K562 (cell line): ENCODE results near the gene NAA38. TPM values are rescaled to one million over a fixed set of nuclear protein-coding genes. Genes with fewer than 3 reads are reported as not detected.

Experiments used
- ATAC-seq: fragments of 200-7000 bp; cut with Tn5 transposase; 3 replicates; pipeline ENCODE4 v1.9.1; 2020; ENCODE audit warnings: moderate library complexity
- BruUV-seq: library from RNA; stranded (reverse); fragments of 400-500 nt; replicated peaks from 2 replicates; lab custom pipeline; 2021; lab: Mats Ljungman, UMichigan
- CTCF ChIA-PET: fragments of 300-600 bp; formaldehyde crosslinking; extraction: SDS; loops from one replicate; lab custom pipeline; 2021; ENCODE audit warnings: low intra/inter-chr PET ratio; lab: Yijun Ruan, JAX
- POLR2A ChIA-PET: fragments of 300-600, 350-650 bp; sonication (Branson Sonifier 250); formaldehyde crosslinking; extraction: SDS; loops from one replicate; lab custom pipeline; 2021; ENCODE audit warnings: antibody characterized with exemption, inconsistent platforms; lab: Yijun Ruan, JAX
- DNase-seq, 4 experiments: peaks; one replicate each; pipeline versions ENCODE4 v3.0.0 to v3.0.0-alpha.2; 2011 to 2018; ENCODE audit warnings: low spot score in 3 of 4, mixed read lengths in 3 of 4; ENCODE audit errors: extremely low read depth in 1 of 4
- FAIRE-seq: peaks from 2 replicates; lab custom pipeline; 2011; peaks lifted over from hg19 to GRCh38; lab: Jason Lieb, UNC
- H2AFZ ChIP-seq: 2 replicates; pipeline ENCODE4 v1.6.0; 2011; ENCODE audit warnings: low read depth, low read length, control low read depth, inconsistent platforms
- H3K27ac ChIP-seq: fragments of 200-600 bp; 3 replicates; pipeline ENCODE4 v1.8.0; 2011; ENCODE audit warnings: low read depth, mild to moderate bottlenecking, control low read depth, inconsistent platforms, low read length, moderate library complexity, mixed read lengths; ENCODE audit errors: extremely low read depth
- H3K27me3 ChIP-seq, 2 experiments: fragments of 300-600 bp in 1 of 2; 2 replicates in 1 of 2; 3 replicates in 1 of 2; pipeline versions ENCODE4 v1.6.0 to v1.8.0; 2011; ENCODE audit warnings: inconsistent platforms in 2 of 2, low read length in 2 of 2, mild to moderate bottlenecking in 1 of 2, mixed read lengths in 1 of 2, moderate library complexity in 1 of 2; ENCODE audit not compliant: control insufficient read depth in 2 of 2, insufficient read depth in 2 of 2
- H3K36me3 ChIP-seq: fragments of 300-600 bp; 3 replicates; pipeline ENCODE4 v1.8.0; 2011; ENCODE audit warnings: mild to moderate bottlenecking, low read length, inconsistent platforms; ENCODE audit not compliant: control insufficient read depth, insufficient read depth
- H3K4me1 ChIP-seq, 2 experiments: fragments of 200-600 bp in 1 of 2; replicated peaks in 1 of 2; 2 replicates in 1 of 2; 3 replicates in 1 of 2; pipeline versions ENCODE4 v1.5.1 to v1.8.0; 2011; ENCODE audit warnings: inconsistent platforms in 2 of 2, low read length in 2 of 2, mild to moderate bottlenecking in 1 of 2, mixed read lengths in 1 of 2, moderate library complexity in 1 of 2; ENCODE audit not compliant: control insufficient read depth in 2 of 2, insufficient read depth in 2 of 2
- H3K4me2 ChIP-seq: 2 replicates; pipeline ENCODE4 v1.6.1; 2011; ENCODE audit warnings: low read length, control low read depth, inconsistent platforms, mixed read lengths; ENCODE audit not compliant: insufficient read depth
- H3K4me3 ChIP-seq: fragments of 200-600 bp; sonication (generic), shearing (Covaris generic); 2 replicates; pipeline ENCODE4 v1.5.1; 2016; ENCODE audit warnings: control low read depth, inconsistent platforms
- H3K79me2 ChIP-seq: fragments of 200-600 bp; 3 replicates; pipeline ENCODE4 v1.8.0; 2011; ENCODE audit warnings: low read length, inconsistent platforms; ENCODE audit not compliant: control insufficient read depth, insufficient read depth
- H3K9ac ChIP-seq, 2 experiments: 2 replicates each; pipeline versions ENCODE4 v1.6.0 to v1.6.1; 2011; ENCODE audit warnings: low read depth in 2 of 2, low read length in 2 of 2, control low read depth in 1 of 2, inconsistent platforms in 1 of 2, mild to moderate bottlenecking in 1 of 2, mixed read lengths in 1 of 2; ENCODE audit not compliant: insufficient read depth in 1 of 2
- H3K9me1 ChIP-seq: one replicate; pipeline ENCODE4 v1.6.0; 2011; ENCODE audit warnings: inconsistent platforms, mild to moderate bottlenecking, low read length, moderate library complexity; ENCODE audit not compliant: control insufficient read depth, insufficient read depth
- H3K9me3 ChIP-seq: replicated peaks from 2 replicates; pipeline ENCODE4 v1.5.1; 2011; ENCODE audit warnings: low read depth, low read length, inconsistent platforms; ENCODE audit not compliant: control insufficient read depth, insufficient read depth
- H4K20me1 ChIP-seq: replicated peaks from 2 replicates; pipeline ENCODE4 v1.6.1; 2011; ENCODE audit warnings: low read length, inconsistent platforms, mixed read lengths; ENCODE audit not compliant: control insufficient read depth, insufficient read depth
- FOXK1 ChIP-seq: sonication (generic); formaldehyde crosslinking; IDR thresholded peaks from 2 replicates; pipeline ENCODE4 v1.8.0; 2022; ENCODE audit warnings: missing genetic modification reagents, mild to moderate bottlenecking, borderline replicate concordance
- SIN3B ChIP-seq: fragments of 450-650 bp; IDR thresholded peaks from 2 replicates; pipeline ENCODE4 v1.6.1; 2017; ENCODE audit warnings: low read depth, mild to moderate bottlenecking, moderate library complexity
- WGBS: fragments of 100-300 bp; shearing (Covaris generic); methylation state at CpG from one replicate; pipeline ENCODE4 v1.1.6; 2016; ENCODE audit warnings: low coverage, mixed read lengths; ENCODE audit not compliant: insufficient coverage; ENCODE audit errors: missing lambda C conversion rate; 5-methylcytosine and 5-hydroxymethylcytosine counted together
- in situ Hi-C: fragments of 300-500 bp; cut with MboI; formaldehyde crosslinking; loops from 4 replicates; pipeline ENCODE4 v1.15.0; 2018; ENCODE audit warnings: inconsistent platforms, mixed read lengths
- intact Hi-C: fragments of 100-400 bp; cut with micrococcal nuclease; formaldehyde crosslinking; loops from 2 replicates; pipeline ENCODE4 v1.14.2; 2022
- polyA plus RNA-seq, 8 experiments: library from polyadenylated mRNA; depleted of rRNA in 4 of 8; stranded (reverse) in 5 of 8; unstranded in 3 of 8; fragments of >200 nt; fragmentation: Nextera tagmentation in 2 of 8; fragmentation: Illumina TruSeq in 1 of 8; extraction: Ambion mirVana in 2 of 8; extraction: Trizol in 1 of 8; gene quantifications; 2 replicates each; pipeline versions ENCODE4 v1.2.1 to v1.2.3, GENCODE V29; 2011 to 2014; ENCODE audit warnings: inconsistent platforms in 1 of 8, missing spikeins in 1 of 8
- total RNA-seq, 7 experiments: library from RNA; depleted of rRNA in 6 of 7; stranded (reverse); fragments of >200 nt in 6 of 7; fragmentation: Illumina TruSeq in 2 of 7; extraction: Trizol in 2 of 7; gene quantifications; 2 replicates each; pipeline versions ENCODE4 v1.2.1 to v1.2.3, GENCODE V29; 2011 to 2021; ENCODE audit warnings: low replicate concordance in 1 of 7
- TF ChIP-seq, protein P1 (sequence below): fragments of 200-600 bp; sonication (generic); IDR thresholded peaks from one replicate; pipeline ENCODE4 v1.6.1; 2012; ENCODE audit warnings: mild to moderate bottlenecking, low read depth, low read length, inconsistent platforms
- TF ChIP-seq, protein P2 (sequence below): fragments of 250-450 bp; sonication (Bioruptor Pico); IDR thresholded peaks from 2 replicates; pipeline ENCODE4 v1.5.0; 2021
- TF ChIP-seq, protein P3 (sequence below): fragments of 250-450 bp; sonication (Bioruptor Pico); IDR thresholded peaks from 2 replicates; pipeline ENCODE4 v1.5.0; 2021; ENCODE audit warnings: mild to moderate bottlenecking, moderate library complexity

NAA38 gene
- total and polyA plus RNA-seq, 9 of the 15 experiments (the other 6 are each of a cell fraction or from before 2014, with no cell fraction given): 16.4 to 99.8 (median 57.3) TPM

DNA sequence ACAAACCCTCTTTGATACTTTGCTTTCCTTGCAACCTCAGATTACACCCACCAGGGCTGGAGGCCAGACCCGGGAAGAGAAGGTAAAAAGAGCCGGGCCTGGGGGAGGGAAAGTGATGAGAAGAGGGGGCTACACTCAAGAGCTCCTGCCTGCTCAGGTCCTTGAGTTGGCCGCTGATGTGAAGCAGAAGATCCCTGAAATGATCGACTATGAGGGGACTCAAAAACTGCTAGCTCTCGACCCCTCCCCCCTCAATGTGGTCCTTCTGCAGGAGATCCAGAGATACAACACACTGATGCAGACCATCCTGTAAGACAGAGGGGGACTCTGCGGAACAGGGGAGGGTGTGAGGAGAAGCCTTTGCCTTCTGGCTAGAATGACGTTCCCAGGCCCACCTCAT, 26.1 kb downstream of the NAA38 start:
- H3K4me2 ChIP-seq: no peak overlapping the region
- no peak overlapping the region for H3K9ac ChIP-seq
- no peaks in the 10 kb centered on the region; the same call in 2 of the 3 replicates for H3K79me2 ChIP-seq
- no peaks in the 10 kb centered on the region for H3K36me3 ChIP-seq
- TF ChIP-seq, protein P1, sequence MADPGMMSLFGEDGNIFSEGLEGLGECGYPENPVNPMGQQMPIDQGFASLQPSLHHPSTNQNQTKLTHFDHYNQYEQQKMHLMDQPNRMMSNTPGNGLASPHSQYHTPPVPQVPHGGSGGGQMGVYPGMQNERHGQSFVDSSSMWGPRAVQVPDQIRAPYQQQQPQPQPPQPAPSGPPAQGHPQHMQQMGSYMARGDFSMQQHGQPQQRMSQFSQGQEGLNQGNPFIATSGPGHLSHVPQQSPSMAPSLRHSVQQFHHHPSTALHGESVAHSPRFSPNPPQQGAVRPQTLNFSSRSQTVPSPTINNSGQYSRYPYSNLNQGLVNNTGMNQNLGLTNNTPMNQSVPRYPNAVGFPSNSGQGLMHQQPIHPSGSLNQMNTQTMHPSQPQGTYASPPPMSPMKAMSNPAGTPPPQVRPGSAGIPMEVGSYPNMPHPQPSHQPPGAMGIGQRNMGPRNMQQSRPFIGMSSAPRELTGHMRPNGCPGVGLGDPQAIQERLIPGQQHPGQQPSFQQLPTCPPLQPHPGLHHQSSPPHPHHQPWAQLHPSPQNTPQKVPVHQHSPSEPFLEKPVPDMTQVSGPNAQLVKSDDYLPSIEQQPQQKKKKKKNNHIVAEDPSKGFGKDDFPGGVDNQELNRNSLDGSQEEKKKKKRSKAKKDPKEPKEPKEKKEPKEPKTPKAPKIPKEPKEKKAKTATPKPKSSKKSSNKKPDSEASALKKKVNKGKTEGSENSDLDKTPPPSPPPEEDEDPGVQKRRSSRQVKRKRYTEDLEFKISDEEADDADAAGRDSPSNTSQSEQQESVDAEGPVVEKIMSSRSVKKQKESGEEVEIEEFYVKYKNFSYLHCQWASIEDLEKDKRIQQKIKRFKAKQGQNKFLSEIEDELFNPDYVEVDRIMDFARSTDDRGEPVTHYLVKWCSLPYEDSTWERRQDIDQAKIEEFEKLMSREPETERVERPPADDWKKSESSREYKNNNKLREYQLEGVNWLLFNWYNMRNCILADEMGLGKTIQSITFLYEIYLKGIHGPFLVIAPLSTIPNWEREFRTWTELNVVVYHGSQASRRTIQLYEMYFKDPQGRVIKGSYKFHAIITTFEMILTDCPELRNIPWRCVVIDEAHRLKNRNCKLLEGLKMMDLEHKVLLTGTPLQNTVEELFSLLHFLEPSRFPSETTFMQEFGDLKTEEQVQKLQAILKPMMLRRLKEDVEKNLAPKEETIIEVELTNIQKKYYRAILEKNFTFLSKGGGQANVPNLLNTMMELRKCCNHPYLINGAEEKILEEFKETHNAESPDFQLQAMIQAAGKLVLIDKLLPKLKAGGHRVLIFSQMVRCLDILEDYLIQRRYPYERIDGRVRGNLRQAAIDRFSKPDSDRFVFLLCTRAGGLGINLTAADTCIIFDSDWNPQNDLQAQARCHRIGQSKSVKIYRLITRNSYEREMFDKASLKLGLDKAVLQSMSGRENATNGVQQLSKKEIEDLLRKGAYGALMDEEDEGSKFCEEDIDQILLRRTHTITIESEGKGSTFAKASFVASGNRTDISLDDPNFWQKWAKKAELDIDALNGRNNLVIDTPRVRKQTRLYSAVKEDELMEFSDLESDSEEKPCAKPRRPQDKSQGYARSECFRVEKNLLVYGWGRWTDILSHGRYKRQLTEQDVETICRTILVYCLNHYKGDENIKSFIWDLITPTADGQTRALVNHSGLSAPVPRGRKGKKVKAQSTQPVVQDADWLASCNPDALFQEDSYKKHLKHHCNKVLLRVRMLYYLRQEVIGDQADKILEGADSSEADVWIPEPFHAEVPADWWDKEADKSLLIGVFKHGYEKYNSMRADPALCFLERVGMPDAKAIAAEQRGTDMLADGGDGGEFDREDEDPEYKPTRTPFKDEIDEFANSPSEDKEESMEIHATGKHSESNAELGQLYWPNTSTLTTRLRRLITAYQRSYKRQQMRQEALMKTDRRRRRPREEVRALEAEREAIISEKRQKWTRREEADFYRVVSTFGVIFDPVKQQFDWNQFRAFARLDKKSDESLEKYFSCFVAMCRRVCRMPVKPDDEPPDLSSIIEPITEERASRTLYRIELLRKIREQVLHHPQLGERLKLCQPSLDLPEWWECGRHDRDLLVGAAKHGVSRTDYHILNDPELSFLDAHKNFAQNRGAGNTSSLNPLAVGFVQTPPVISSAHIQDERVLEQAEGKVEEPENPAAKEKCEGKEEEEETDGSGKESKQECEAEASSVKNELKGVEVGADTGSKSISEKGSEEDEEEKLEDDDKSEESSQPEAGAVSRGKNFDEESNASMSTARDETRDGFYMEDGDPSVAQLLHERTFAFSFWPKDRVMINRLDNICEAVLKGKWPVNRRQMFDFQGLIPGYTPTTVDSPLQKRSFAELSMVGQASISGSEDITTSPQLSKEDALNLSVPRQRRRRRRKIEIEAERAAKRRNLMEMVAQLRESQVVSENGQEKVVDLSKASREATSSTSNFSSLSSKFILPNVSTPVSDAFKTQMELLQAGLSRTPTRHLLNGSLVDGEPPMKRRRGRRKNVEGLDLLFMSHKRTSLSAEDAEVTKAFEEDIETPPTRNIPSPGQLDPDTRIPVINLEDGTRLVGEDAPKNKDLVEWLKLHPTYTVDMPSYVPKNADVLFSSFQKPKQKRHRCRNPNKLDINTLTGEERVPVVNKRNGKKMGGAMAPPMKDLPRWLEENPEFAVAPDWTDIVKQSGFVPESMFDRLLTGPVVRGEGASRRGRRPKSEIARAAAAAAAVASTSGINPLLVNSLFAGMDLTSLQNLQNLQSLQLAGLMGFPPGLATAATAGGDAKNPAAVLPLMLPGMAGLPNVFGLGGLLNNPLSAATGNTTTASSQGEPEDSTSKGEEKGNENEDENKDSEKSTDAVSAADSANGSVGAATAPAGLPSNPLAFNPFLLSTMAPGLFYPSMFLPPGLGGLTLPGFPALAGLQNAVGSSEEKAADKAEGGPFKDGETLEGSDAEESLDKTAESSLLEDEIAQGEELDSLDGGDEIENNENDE: no peak
- TF ChIP-seq, protein P2, sequence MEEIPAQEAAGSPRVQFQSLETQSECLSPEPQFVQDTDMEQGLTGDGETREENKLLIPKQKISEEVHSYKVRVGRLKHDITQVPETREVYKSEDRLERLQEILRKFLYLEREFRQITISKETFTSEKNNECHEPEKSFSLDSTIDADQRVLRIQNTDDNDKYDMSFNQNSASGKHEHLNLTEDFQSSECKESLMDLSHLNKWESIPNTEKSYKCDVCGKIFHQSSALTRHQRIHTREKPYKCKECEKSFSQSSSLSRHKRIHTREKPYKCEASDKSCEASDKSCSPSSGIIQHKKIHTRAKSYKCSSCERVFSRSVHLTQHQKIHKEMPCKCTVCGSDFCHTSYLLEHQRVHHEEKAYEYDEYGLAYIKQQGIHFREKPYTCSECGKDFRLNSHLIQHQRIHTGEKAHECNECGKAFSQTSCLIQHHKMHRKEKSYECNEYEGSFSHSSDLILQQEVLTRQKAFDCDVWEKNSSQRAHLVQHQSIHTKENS: no peak
- TF ChIP-seq FOXK1: no peak
- TF ChIP-seq, protein P3, sequence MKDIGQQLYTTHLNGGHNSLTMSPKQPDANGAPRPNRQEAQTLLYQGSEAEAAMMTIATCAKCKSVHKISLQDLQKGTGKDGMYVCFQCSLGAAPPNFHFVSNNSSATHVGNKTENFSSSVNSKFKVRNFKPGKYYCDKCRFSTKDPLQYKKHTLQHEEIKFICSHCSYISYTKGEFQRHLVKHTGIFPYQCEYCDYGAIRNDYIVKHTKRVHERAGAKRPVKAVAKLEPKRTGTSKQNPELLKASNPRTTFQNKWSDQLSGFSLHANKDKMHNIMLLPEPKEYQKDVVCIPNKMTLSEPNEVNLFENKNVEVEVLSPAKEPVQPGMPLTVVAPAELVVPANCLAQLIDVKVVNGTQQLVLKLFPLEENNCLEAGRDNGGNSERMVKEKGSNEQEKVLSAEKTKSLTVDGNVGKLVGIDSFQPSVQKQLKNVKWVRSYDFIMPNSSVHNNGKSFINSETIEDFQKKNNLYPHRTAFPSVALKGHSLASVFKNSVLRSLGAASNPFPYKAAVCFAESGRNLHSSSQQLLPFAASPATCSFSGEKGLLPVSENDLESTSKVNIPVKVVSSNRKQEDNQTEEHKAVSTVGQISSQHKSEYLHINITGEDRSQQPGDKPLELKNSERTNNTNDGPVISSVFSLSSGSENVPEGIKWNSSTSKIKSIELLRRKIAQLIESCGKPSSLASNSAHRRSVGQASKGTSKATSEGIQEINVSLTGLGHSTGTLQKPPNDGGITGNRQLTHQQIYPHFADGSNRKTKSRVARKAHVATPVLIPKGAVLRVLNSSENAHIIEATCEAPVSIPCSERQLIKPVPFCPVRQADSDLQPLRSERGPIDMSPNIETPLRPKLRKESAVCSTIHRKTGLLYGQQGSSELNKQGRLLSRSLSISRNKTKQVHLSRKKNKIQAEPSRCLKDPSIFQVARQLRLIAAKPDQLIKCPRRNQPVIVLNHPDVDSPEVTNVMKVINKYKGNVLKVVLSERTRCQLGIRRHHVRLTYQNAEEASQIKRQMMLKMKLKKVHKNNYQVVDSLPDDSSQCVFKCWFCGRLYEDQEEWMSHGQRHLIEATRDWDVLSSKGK: no peak
- no peak for TF ChIP-seq SIN3B
- in situ Hi-C loops: no loop called here
- ChIA-PET POLR2A (no interaction called here), CTCF (no interaction called here)
- intact Hi-C loops: loop anchor here (10.0 kb wide), 2 partner anchors 64 to 294 kb away; partner anchors contain the start of gene HES7
- DNase-seq (no peak), ATAC-seq (no peak), FAIRE-seq (no peak)
- BruUV-seq: no TSS peak
- H3K27me3 ChIP-seq: peaks cover 14 to 17% of the 10 kb centered on the region in 2 experiments; a peak in 4 of 5 replicates
- WGBS: 12% methylated on average over 4 of the region's 7 CpGs
- H3K9me3 ChIP-seq: no peaks in the 10 kb centered on the region
- H3K4me1 ChIP-seq: peaks cover 4 to 33% of the 10 kb centered on the region in 2 experiments; a peak in 4 of 5 replicates
- no peaks in the 10 kb centered on the region for H4K20me1 ChIP-seq
- H2AFZ ChIP-seq: no peak overlapping the region
- H3K4me3 ChIP-seq: no peak overlapping the region
- H3K9me1 ChIP-seq: no peaks in the 10 kb centered on the region
- H3K27ac ChIP-seq: no peak overlapping the region
